HG03025 (cell line): ENCODE measurements around the gene RBM20.
"Not testable (repeated sequence)": the region's sequence is repeated elsewhere in the genome, so short reads cannot be mapped to it uniquely, and the experiment has no call there.

ENCODE experiments used
- ATAC-seq: cut with Tn5 transposase; IDR thresholded peaks from one replicate; pipeline ENCODE4 v1.9.1; 2021; ENCODE audit warnings: mild to moderate bottlenecking, moderate library complexity; ENCODE audit not compliant: unreplicated experiment, low FRiP score

RBM20 gene

DNA sequence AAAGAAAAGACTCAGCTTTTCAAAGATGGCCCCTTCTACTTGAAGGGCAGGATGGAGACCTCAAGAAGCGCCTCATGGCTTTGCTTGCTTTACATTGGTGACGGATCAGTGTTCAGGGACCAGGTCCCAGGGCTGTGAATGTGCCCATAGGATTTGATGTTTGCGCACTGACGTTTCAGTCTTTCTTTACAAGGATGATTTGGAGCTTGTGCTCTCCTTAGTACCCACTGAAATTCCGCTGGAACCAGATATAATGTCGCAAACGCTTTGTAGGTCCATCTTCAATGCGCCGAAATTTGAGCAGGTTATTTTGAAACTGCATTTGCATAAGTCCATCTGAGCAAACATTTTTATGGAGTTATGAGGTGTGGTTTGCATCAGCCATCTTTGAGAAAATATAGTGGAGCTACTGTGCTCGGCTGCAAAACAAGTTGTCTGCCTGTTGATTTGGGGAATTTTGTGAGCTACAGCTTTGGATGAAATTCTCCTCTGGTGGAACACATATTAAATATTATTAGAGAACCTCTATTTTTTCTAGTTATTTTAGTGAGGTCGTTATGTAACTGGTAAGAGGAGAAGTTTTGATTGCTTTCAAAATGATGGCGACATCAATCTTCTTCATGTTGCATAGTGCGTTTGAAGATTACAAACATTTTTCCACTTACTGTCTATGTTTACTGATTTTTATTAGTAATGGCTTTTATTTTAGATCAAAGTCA, 2.4 kb downstream of the RBM20 start:
- ATAC-seq: no peak

DNA sequence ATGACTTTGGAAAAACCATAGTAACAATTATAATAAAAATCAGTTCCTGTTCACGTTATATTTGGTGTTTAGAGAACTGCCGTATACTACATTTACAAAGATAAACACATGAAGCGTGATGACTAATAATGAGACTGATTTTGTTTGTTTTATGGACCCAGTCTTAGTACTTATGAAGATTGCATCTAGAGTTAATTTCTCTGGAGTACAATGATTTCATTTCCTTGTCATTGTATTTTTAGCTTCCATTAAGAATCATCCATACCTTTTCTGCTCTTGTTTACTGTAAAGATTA, 2.9 kb downstream of the RBM20 start:
- no peak for ATAC-seq

DNA sequence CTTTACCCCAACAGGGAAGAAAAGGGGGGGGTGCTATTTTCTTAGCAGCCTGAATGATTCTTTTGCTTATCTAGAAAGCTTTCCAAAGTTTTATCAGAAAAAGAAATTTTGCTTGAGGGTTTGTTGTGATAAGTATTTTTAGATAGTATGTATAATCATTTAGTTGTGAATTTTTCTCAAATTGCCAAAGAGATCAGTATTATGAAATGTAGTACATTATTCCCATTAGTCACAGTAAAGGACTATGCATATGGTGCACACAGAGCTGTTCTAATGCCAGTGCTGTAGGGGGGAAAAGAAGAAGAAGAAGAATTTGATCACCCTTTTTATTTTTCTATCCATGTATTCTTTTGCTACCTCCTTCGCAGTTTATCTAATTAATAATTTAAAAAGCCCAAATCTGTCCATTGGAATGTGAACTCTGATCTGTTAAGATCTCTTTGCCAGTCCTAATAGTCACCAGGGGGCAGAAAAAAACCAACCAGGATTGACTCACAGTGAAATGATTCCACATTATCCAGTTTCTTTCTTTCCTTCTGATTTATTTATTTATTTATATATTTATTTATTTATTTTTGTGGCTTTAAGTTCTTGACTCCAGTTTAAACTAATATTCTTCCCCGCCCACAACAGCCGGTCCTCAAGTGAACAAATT, 4.7 kb downstream of the RBM20 start:
- ATAC-seq: no peak

DNA sequence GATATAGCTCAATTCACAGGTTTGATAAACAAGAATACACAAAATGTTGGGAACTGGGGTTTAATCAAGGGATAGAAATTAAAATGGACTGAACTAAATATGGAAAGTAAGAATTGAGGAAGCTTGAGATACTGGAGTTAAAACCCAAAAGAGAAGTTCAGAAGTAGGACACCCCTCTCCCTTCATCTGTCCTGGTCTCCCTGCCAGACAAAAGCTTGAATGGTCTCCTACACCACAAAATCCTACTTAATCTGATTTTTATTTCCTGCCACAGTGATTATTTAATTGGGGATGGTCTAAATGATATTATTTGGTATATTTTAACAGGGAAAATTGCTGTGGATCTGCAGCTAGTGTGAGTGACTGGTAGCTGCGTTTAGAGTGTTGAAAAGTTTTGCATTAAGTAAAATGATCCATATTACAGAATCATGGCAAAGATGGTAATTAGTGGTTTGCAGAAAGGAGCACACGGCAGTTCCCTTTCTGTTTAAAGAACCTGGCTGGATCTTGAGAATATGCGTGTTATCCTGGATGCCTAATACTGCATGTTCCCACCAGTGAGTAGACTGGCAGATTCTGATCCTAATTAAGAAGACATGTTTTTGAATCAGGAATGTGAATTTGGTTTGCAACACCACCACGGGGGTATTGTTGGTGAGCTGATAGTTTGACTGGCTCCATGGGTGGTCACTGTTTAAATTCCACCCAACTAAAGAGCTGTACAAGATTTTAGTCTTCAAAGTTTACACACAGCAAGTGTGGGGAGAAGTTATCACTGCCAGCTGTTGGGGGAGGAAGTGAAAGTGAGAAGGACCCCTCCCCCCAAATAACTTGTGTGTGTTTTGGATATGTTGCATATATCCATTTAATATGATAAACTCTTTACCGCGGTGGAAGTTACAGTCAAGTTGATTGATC, 5.5 kb downstream of the RBM20 start:
- no peak for ATAC-seq

DNA sequence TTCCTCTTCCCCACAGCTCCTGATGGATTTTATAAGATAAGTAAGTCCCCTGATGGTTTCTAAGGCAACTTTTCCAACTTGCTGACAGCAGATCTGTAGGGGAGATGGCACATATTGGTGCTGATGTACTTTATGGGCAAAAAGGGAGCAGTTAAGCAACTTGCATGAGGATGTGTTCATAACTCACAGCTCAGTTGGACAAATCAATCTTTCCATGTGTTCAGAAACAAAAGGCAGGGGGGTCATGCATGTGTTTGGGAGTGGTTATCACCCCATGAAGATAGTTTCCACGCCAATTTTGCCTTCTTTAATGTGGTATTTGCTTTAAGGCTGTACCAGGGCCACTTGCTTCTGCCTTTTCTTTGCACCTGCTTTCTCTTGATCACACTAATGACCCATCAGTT, 6.1 kb downstream of the RBM20 start:
- ATAC-seq: no peak

DNA sequence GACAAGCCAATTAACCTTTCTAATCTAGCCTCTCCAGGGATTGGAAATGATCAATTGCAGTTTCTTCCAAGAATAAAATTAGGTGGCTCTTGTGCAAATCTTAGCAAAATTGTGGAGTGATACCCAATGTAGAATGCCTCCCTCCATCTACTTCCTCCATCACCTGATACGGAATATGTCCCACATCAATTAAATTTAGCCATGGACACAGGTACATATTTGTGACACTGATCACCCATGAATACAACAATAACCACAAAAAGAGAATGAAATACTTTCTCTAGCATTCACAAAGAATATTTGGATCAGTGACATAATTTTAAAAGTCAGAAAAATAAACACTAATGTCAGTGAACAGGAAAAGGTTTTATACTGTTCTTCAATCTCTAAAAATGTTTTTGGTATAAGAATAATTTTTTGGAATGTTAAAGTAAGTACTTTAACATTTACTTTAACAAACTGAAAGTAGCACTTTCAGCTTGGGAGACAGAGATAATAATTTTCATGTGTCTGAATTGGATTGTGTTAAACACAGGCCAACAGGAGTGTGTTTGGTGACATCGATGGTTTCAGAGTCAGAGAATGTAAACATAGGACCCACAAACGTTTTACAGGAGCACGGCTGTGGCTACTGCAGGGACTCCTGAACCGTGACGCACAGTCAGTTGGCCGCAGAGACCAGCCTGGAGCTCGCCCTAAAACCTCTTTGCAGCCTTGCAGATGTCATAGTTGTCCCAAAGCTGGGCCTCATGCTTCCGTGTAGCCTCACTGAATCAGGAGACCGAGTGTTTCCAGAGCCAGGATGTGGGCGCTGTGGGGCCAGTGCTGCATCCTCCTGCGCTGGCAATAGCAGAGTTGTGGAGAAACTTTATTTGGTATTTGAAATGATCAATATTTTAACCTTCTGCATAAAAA, 7.2 kb downstream of the RBM20 start:
- peak; percentile 61 for ATAC-seq

DNA sequence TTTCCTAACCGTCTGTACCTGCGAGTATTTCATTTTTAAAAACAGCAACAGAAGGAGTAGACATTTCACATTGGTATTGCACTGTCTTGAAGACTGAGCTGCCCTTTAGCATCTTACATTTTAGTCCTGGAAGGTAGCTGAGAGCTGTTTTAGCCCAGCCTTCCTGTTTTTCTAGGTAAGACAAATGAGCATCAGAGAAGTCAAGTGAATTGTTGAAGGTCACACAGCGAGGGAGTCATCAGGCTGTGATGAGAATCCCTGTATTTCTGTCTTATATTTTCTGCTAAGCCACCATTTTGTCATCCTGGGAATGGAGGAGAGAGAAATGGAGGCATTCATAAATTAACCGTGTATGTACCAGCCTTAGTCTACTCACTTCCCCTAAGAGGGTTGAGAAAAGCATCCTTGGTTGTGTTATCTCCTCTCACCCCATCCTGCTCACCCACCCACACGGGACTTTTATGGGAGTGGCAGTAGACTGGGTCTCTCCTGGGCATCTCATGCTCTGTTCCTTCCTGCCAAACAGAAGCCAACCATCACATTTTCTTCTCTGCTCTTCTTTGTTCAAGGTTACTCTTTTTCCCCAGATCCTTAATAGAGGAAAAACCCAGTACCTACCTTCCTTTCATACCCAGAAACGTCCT, 8.5 kb downstream of the RBM20 start:
- ATAC-seq: no peak

DNA sequence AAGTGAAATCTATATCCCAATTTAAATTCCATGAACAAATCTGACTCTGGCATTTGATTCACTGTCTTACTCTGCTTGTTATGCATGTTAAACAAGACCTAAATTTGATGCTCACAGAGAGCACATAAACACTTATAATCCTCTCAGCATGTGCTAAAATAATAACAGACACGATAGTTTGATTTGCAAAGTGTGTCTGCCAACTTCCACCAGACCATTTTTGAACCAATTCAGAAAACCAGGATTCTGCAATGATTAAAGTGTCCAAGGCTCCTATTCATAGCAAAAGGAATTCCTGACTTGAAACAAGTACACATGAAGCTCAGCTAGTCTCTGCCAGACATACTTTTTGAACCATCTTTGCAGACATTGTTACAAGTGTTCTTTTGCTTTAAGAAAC, 11.2 kb downstream of the RBM20 start:
- ATAC-seq: no peak

DNA sequence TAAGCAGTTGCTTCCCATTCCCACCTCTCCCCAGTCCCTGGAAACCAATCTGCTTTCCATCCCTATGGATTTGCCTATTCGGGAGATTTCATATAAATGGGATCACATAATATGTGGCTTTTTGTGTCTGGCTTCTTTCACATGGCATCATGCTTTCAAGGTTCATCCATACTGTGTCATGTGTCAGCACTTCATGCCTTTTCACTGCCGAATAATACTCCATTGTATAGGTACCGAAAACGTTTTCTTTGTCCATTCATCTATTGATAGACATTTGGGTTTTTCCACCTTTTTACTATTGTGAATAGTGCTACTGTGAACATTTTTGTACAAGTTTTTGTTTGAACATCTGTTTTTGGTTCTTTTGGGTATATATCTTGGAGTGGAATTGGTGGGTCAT, 12.5 kb downstream of the RBM20 start:
- ATAC-seq: no peak

DNA sequence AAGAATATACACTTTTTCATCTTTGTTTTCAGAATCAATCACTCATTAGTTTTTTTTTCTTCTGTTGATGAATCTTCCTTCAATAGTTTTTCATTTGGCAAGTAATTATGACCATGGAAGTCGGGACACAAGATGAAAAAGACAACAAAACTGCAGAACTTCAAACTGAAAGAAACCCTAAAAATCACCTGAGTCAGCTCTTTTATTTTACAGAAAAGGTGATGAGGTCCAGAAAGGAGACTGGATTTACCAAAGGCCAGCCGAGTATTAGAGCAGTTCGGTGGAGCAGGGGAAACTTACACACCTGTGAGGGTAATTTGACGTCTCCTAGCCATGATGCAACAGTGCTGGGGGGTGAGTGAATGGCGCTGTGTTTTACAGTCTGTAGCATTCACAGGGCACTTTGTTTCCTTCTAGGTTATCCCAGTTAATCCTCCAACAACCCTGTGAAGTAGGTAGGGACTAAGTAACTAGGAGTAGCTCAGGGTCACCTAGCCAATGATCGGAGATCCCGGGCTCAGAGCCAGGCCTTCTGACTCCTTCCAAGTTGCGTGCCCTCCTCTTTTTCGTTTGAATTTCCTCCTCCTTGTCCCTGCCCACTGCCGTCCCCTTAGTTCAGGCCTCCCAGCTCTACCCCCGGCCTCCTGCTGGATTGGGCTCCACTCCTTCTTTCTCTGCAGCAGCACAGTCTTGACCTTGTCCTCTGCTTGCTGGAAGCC, 14.0 kb downstream of the RBM20 start:
- no peak for ATAC-seq

DNA sequence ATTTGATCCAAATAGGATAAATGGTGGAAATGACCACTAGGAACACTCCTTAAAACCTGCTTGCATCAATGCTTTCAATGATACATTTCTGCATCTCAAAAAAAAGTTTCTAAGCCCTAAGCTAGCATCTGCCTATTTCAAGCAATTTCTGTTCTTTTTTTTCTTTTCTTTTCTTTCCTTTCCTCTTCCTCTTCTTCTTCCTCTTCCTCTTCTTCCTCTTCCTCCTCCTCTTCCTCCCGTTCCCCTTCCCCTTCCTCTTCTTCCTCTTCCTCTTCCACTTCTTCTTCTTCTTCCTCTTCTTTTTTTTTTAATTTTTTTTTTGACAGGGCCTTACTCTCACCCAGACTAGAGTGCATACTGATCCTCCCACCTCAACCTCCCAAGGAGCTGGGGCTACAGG, 15.4 kb downstream of the RBM20 start:
- no peak for ATAC-seq

DNA sequence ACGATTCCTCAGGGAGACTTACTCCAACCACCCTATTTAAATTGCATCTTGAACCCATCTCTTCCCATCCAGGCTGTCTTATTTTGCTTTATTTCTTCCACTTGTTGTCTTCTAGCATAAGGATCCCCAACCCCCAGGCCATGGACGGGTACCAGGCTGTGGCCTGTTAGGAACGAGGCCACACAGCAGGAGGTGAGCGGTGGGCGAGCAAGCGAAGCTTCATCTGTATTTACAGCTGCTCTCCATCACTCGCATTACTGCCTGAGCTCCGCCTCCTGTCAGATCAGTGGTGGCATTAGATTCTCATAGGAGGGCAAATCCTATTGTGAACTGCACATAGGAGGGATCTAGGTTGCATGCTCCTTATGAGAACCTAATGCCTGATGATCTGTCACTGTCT, 16.2 kb downstream of the RBM20 start:
- ATAC-seq: not testable (repeated sequence)

DNA sequence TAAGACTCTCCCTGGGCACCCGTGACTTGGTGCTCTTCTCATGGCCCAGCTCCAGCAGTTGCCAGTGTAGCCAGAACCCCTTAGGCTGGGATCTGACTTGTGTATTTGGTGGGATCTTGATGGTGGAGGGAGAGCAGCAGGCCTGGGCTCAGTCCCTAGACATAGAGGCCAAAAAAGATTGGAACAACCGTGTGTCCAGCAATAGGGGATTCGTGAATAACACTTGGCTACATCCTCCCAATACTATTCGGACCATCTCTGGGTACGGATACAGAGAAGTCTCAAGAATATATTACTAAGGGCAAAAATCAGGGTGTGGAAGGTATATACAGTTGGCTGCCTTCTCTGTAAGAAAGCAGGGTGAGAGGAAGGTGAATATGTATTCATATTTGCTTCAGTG, 17.2 kb downstream of the RBM20 start:
- ATAC-seq: no peak

DNA sequence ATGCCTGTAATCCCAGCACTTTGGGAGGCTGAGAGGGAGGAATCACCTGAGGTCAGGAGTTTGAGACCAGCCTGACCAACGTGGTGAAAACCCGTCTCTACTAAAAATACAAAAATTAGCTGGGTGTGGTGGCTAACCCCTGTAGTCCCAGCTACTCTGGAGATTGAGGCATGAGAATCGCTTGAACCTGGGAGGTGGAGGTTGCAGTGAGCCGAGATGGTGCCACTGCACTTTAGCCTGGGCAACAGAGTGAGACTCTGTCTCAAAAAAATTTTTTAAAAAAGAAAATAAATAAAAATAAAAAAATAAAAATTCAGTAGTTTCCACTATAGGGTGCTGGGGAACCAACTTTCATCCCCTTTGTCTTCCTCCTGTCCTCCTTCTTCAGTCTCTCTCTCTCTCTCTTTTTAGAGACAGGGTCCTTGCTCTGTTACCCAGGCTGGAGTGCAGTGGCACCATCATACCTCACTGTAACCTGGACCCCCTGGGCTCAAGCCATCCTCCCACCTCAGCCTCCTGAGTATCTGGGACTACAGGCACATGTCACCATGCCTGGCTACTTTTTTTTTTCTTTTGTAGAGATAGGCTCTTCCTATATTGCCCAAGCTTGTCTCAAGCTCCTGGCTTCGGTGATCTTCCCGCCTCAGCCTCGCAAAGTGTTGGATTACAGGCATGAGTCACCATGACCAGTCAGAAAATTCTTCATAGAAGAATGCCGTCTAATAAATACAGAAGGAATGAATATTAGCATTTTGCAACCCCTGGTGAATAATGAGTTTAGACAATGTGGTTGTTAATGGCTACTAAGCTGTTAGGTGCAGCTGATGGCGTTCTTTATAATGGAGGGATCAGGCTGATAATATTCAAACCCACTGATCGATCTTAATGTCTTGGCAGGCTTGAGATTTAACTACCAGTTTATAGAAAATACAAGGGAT, 20.6 kb downstream of the RBM20 start:
- no peak for ATAC-seq

DNA sequence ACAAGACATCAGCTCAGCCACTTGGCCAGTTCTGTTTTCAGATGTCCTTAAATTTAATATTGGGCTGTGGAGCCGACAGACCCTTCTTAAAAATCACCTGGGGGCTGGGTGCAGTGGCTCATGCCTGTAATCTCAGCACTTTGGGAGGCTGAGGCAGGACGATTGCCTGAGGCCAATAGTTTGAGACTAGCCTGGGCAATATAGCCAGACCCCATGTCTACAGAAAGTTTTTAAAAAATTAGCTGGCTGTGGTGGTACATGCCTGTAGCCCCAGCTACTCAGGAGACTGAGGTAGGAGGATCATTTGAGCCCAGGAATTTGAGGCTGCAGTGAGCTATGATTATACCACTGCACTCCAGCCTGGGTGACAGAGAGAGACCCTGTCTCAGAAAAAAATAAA, 22.1 kb downstream of the RBM20 start:
- ATAC-seq: not testable (repeated sequence)

DNA sequence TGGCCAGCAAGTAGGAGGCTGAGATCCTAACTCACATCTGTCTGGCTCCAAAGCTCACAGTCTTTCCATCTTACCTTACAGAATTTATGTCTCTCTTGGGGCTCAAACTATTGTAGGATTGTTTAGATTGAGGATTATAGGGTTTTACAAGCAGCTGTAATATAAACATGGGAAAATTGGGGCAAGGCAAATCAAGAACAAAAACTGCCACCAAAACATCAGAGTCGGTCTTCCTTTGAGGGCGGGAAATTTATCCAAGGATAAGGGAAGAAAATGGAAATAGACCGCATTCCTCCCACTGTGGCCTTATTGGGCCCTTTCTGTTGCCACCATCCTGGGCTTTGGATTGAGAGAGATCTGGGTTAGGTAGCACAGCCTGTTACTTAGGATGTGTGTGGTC, 22.5 kb downstream of the RBM20 start:
- no peak for ATAC-seq

DNA sequence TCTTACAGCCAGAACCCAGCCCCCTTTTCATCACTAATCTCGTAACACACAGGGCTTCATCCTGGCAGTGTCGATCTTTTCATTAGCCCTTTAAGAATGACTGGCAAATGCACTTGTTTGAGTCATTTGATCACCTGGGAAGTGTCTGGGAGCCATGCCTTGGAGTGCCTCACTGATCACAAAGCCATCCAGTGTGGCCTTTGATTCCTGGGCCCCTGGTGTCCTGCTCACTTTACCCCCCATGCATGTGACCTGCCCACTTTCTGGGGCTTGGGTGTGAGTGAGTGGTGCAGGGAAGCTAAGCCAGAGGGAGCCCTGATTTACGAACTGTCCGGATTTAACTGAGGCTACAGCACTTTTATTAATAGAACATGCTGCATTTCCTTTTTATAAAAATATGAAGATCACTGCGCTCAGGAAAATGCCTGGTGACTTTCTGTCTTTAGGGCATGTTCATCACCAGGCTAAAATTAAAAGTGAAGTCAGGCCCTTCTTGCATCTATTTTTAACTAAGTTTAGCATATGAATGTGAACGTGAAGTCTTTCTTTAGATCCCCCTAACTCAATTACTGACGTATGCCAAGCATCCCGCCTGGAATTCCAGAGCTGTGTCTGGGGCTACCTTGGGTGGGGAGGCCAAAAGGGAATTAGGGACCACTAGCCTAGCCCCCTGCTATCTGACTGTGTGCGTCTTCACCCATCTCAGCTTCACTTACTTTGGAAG, 23.6 kb downstream of the RBM20 start:
- ATAC-seq: no peak

DNA sequence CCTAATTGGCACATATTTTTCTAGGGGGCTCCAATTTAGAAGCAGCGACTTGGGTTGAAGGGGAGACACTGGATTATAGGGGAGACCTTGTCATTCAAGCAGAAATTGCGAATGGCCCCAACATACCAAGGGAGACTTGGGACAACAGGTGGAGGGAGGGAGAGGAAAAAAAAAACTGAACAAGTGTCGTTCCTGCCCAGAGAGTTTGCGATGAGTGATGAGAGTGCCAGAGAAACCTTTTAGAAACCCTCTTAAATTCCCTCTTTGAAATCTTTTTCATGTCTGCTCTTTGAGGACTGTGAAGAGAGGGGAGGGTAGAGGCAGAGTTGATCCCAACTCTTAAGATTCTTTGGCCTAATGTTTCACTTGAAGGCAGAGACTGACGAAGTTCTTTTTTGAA, 24.3 kb downstream of the RBM20 start:
- no peak for ATAC-seq
